B cell (primary cell): ENCODE results near the gene HOXA3. TPM values are rescaled to one million over a fixed set of nuclear protein-coding genes. Genes with fewer than 3 reads are reported as not detected.

Source experiments
- ATAC-seq: fragments of 200-7000 bp; cut with Tn5 transposase; one replicate; pipeline ENCODE4 v1.10.0; 2021; ENCODE audit warnings: low read depth, mild to moderate bottlenecking, moderate number of reproducible peaks, moderate library complexity
- CTCF ChIA-PET: fragments of 350-600 bp; sonication (Branson Sonifier 250); formaldehyde crosslinking; loops from one replicate; lab custom pipeline; 2021; ENCODE audit warnings: antibody characterized with exemption, inconsistent platforms; lab: Charles Lee
- POLR2A ChIA-PET: fragments of 350-600 bp; sonication (Branson Sonifier 250); formaldehyde crosslinking; loops from one replicate; lab custom pipeline; 2021; ENCODE audit warnings: antibody characterized with exemption; lab: Charles Lee
- DNase-seq: peaks from one replicate; pipeline ENCODE4 v3.0.0; 2013
- H2AFZ ChIP-seq: 2 replicates; pipeline ENCODE4 v1.6.1; 2012; ENCODE audit warnings: mild to moderate bottlenecking, low read depth, low read length; ENCODE audit not compliant: insufficient read depth, poor library complexity, severe bottlenecking
- H3K27ac ChIP-seq, 2 donors: 1 replicate in 1 of 2; 2 replicates in 1 of 2; pipeline ENCODE4 v1.5.1; 2012 to 2013; ENCODE audit warnings: low read length in 2 of 2, mild to moderate bottlenecking in 2 of 2, moderate library complexity in 1 of 2
- H3K27me3 ChIP-seq, 4 experiments: fragments of 200-600 bp in 1 of 4; sonication (generic) in 1 of 4; replicated peaks in 1 of 4; 1 replicate in 2 of 4; 2 replicates in 2 of 4; pipeline versions ENCODE4 v1.6.1 to v1.7.0; 2013 to 2016; ENCODE audit warnings: low read length in 3 of 4, mild to moderate bottlenecking in 2 of 4, mixed read lengths in 1 of 4, moderate library complexity in 1 of 4; ENCODE audit not compliant: insufficient read depth in 4 of 4, control insufficient read depth in 3 of 4; ENCODE audit errors: control extremely low read depth in 1 of 4
- H3K36me3 ChIP-seq, 2 experiments: replicated peaks in 1 of 2; 1 replicate in 1 of 2; 2 replicates in 1 of 2; pipeline versions ENCODE4 v1.6.1 to v1.7.1; 2013; ENCODE audit warnings: low read length in 1 of 2; ENCODE audit not compliant: insufficient read depth in 2 of 2, control insufficient read depth in 1 of 2; ENCODE audit errors: control extremely low read depth in 1 of 2, extremely low read depth in 1 of 2
- H3K4me1 ChIP-seq, 2 donors: fragments of 200-600 bp in 1 of 2; sonication (generic) in 1 of 2; 1 replicate in 1 of 2; 2 replicates in 1 of 2; pipeline versions ENCODE4 v1.5.1 to v1.6.1; 2013 to 2017; ENCODE audit warnings: low read length in 2 of 2; ENCODE audit not compliant: control insufficient read depth in 2 of 2, insufficient read depth in 2 of 2
- H3K4me2 ChIP-seq: replicated peaks from 2 replicates; pipeline ENCODE3; 2012; ENCODE audit warnings: mild to moderate bottlenecking, low read depth, low read length; ENCODE audit not compliant: poor library complexity, severe bottlenecking
- H3K4me3 ChIP-seq, 5 experiments: fragments of 200-600 bp in 1 of 5; sonication (generic) in 1 of 5; 1 replicate in 3 of 5; 2 replicates in 2 of 5; pipeline versions ENCODE4 v1.5.1 to v1.7.0; 2011 to 2016; ENCODE audit warnings: low read length in 4 of 5, mild to moderate bottlenecking in 4 of 5, low read depth in 2 of 5, control low read depth in 1 of 5, moderate library complexity in 1 of 5; ENCODE audit not compliant: insufficient read depth in 1 of 5; ENCODE audit errors: control extremely low read depth in 1 of 5, extremely low read depth in 1 of 5
- H3K79me2 ChIP-seq: fragments of 200-600 bp; sonication (generic); one replicate; pipeline ENCODE4 v1.6.0; 2016; ENCODE audit warnings: low read length; ENCODE audit not compliant: control insufficient read depth, insufficient read depth
- H3K9ac ChIP-seq: fragments of 200-600 bp; sonication (generic); 2 replicates; pipeline ENCODE4 v1.6.1; 2017; ENCODE audit warnings: mild to moderate bottlenecking, low read length, moderate library complexity
- H3K9me3 ChIP-seq, 3 donors: one replicate each; pipeline versions ENCODE4 v1.6.1 to v1.7.1; 2013; ENCODE audit warnings: low read length in 2 of 3; ENCODE audit not compliant: control insufficient read depth in 2 of 3, insufficient read depth in 1 of 3; ENCODE audit errors: control extremely low read depth in 1 of 3
- H4K20me1 ChIP-seq: 2 replicates; pipeline ENCODE4 v1.6.0; 2012; ENCODE audit warnings: mild to moderate bottlenecking, low read length; ENCODE audit not compliant: insufficient read depth, control insufficient read depth, poor library complexity, severe bottlenecking
- H3K27ac Mint-ChIP-seq: one replicate; pipeline ENCODE4 v1.8.0; 2021; ENCODE audit warnings: mixed read lengths
- H3K27me3 Mint-ChIP-seq: one replicate; pipeline ENCODE4 v1.8.0; 2021; ENCODE audit warnings: mixed read lengths
- H3K4me1 Mint-ChIP-seq: one replicate; pipeline ENCODE4 v1.8.0; 2021; ENCODE audit warnings: mixed read lengths
- H3K4me3 Mint-ChIP-seq: one replicate; pipeline ENCODE4 v1.8.0; 2021; ENCODE audit warnings: mixed read lengths
- H3K9me3 Mint-ChIP-seq: one replicate; pipeline ENCODE4 v1.8.0; 2022; ENCODE audit warnings: mixed read lengths; ENCODE audit not compliant: insufficient read depth
- EZH2 ChIP-seq: IDR thresholded peaks from 2 replicates; pipeline ENCODE4 v1.6.1; 2012; ENCODE audit warnings: borderline replicate concordance, low read depth, mild to moderate bottlenecking, moderate library complexity, low read length; ENCODE audit not compliant: insufficient read depth, poor library complexity, severe bottlenecking
- WGBS: methylation state at CpG from one replicate; pipeline ENCODE4 v1.1.5; 2013; ENCODE audit warnings: missing lambda C conversion rate; ENCODE audit not compliant: insufficient coverage; 5-methylcytosine and 5-hydroxymethylcytosine counted together
- intact Hi-C: fragments of 100-400 bp; cut with micrococcal nuclease; formaldehyde crosslinking; loops from one replicate; pipeline ENCODE4 v1.10.0; 2022
- polyA plus RNA-seq: library from polyadenylated mRNA; depleted of rRNA; stranded (reverse); fragments of >200 nt; gene quantifications from 2 replicates; pipeline ENCODE4 v1.2.3, GENCODE V29; 2012
- total RNA-seq, 2 donors: library from RNA; stranded (reverse); fragments of 120-200 nt in 1 of 2; gene quantifications; 1 replicate in 1 of 2; 2 replicates in 1 of 2; pipeline versions ENCODE4 v1.2.3 to v1.2.4, GENCODE V29; 2013 to 2022
- TF ChIP-seq, protein P1 (sequence below): fragments of 200-600 bp; IDR thresholded peaks from one replicate; pipeline ENCODE4 v1.8.0; 2022; ENCODE audit warnings: antibody characterized with exemption, mild to moderate bottlenecking

Gene HOXA3
- total and polyA plus RNA-seq, 2 donors (not counting 1 experiment from before 2014, with no cell fraction given), result 0.07 TPM; not detected in 1

DNA sequence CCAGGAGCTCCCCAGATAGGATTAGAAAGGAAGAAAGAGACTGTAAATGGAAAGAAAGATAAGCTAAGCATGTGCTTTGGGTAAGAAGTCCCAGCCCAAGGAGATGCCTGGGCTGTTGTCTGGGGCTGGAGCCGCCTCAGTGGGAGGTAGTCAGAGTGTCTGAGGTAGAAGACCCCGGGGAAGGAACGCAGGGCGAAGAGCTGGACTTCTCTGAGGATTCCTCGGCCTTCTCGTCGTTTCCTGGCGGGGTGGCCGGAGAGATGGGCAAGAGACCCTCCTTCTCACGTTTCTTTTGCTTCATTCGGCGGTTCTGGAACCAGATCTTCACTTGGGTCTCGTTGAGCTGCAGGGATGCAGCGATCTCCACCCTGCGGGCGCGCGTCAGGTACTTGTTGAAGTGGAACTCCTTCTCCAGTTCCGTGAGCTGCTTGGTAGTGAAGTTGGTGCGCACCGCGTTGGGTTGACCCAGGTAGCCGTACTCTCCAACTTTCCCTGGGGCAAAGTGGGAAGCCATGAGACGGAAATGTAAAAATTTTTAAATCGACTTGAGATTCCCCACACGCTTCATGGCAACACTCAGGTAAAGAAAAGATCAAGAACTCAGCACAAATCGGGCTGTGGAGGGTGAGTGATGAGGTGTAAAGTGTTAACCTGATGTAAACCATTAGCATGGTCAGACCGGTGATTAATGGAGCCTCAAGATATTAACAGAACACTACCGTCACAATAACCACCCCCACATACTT lies 57.9 kb downstream of the HOXA3 start:
- Mint-ChIP-seq H3K4me3 (peak overlapping the region; percentile 88), H3K9me3 (no peaks in the 10 kb centered on the region), H3K4me1 (peaks cover 32% of the 10 kb centered on the region), H3K27me3 (peaks cover 60% of the 10 kb centered on the region), H3K27ac (no peak overlapping the region)
- Histone ChIP-seq H3K27me3 (peaks cover 2 to 80% (median 46%) of the 10 kb centered on the region in 4 experiments), H3K4me1 (peaks cover 32 to 37% of the 10 kb centered on the region in 2 donors), H3K9me3 (peaks cover 0 to 21% (median 0%) of the 10 kb centered on the region in 3 donors), H3K36me3 (no peaks in the 10 kb centered on the region), H4K20me1 (peaks cover 12% of the 10 kb centered on the region), H3K4me3 (no peak overlapping the region), H3K4me2 (no peak overlapping the region), H3K9ac (no peak overlapping the region), H2AFZ (no peak overlapping the region), H3K27ac (no peak overlapping the region), H3K79me2 (no peaks in the 10 kb centered on the region)
- POLR2A ChIA-PET, result no interaction called here
- CTCF ChIA-PET, result interaction anchor here (1.2 kb wide), 1 partner anchor 69 kb away, joined by 3 read pairs; no protein-coding TSS in a partner anchor
- peak; percentile 32 for DNase-seq
- no peak for TF ChIP-seq EZH2
- TF ChIP-seq, protein P1, sequence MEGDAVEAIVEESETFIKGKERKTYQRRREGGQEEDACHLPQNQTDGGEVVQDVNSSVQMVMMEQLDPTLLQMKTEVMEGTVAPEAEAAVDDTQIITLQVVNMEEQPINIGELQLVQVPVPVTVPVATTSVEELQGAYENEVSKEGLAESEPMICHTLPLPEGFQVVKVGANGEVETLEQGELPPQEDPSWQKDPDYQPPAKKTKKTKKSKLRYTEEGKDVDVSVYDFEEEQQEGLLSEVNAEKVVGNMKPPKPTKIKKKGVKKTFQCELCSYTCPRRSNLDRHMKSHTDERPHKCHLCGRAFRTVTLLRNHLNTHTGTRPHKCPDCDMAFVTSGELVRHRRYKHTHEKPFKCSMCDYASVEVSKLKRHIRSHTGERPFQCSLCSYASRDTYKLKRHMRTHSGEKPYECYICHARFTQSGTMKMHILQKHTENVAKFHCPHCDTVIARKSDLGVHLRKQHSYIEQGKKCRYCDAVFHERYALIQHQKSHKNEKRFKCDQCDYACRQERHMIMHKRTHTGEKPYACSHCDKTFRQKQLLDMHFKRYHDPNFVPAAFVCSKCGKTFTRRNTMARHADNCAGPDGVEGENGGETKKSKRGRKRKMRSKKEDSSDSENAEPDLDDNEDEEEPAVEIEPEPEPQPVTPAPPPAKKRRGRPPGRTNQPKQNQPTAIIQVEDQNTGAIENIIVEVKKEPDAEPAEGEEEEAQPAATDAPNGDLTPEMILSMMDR, result no peak
- no peak for ATAC-seq
- WGBS, result 49% methylated on average over 23 of the region's 29 CpGs
- intact Hi-C loops, result loop anchor here (5.0 kb wide), 2 partner anchors 412 to 1232 kb away; no protein-coding TSS in a partner anchor
